WERI-Rb-1 (cell line): ENCODE data around the gene LOXHD1.

Experiments
- DNase-seq: peaks from one replicate; pipeline ENCODE4 v3.0.0-alpha.2; 2020
- H3K27ac ChIP-seq: fragments of 250-450 bp; sonication (Bioruptor Pico); 2 replicates; pipeline ENCODE4 v1.5.1; 2020; ENCODE audit warnings: mild to moderate bottlenecking, moderate library complexity
- H3K27me3 ChIP-seq: fragments of 250-450 bp; sonication (Bioruptor Pico); 2 replicates; pipeline ENCODE4 v1.5.1; 2021; ENCODE audit warnings: mild to moderate bottlenecking, low read depth, moderate library complexity; ENCODE audit not compliant: insufficient read depth, severe bottlenecking
- H3K36me3 ChIP-seq: fragments of 250-450 bp; sonication (Bioruptor Pico); 2 replicates; pipeline ENCODE4 v1.5.1; 2020; ENCODE audit warnings: mild to moderate bottlenecking, moderate library complexity
- H3K4me3 ChIP-seq: 2 replicates; pipeline ENCODE4 v1.5.1; 2011; ENCODE audit warnings: low read depth, mild to moderate bottlenecking, control low read depth, low read length
- H3K9me3 ChIP-seq: fragments of 250-450 bp; sonication (Bioruptor Pico); 2 replicates; pipeline ENCODE4 v1.5.1; 2021; ENCODE audit warnings: mild to moderate bottlenecking, moderate library complexity; ENCODE audit not compliant: severe bottlenecking
- CTCF ChIP-seq: IDR thresholded peaks from 2 replicates; pipeline ENCODE4 v1.5.1; 2011; ENCODE audit warnings: low read depth, mild to moderate bottlenecking, control low read depth, inconsistent platforms, low read length

Gene LOXHD1

GRCh38 chr18:46536215-46536874, 120.7 kb downstream of the LOXHD1 start:
- DNase-seq, result no peak
- Histone ChIP-seq H3K36me3 (no peaks in the 10 kb centered on the region), H3K27me3 (no peaks in the 10 kb centered on the region), H3K9me3 (no peaks in the 10 kb centered on the region), H3K4me3 (no peak overlapping the region), H3K27ac (no peak overlapping the region)
- TF ChIP-seq CTCF, result no peak

GRCh38 chr18:46531482-46531881, 125.5 kb downstream of the LOXHD1 start:
- Histone ChIP-seq H3K27me3 (no peaks in the 10 kb centered on the region), H3K27ac (no peak overlapping the region), H3K4me3 (no peak overlapping the region), H3K9me3 (no peaks in the 10 kb centered on the region), H3K36me3 (no peaks in the 10 kb centered on the region)
- no peak for DNase-seq
- no peak for TF ChIP-seq CTCF

GRCh38 chr18:46528037-46528436, 129.0 kb downstream of the LOXHD1 start:
- H3K27me3 ChIP-seq, result no peaks in the 10 kb centered on the region
- H3K27ac ChIP-seq, result peak overlapping the region; percentile 6; the same call in 1 of the 2 replicates
- H3K4me3 ChIP-seq, result no peak overlapping the region
- TF ChIP-seq CTCF, result no peak
- H3K9me3 ChIP-seq, result peaks cover 2% of the 10 kb centered on the region
- H3K36me3 ChIP-seq, result no peaks in the 10 kb centered on the region
- DNase-seq, result peak; percentile 63

- no peak overlapping the region for H3K27ac ChIP-seq
- peaks cover 6% of the 10 kb centered on the region for H3K9me3 ChIP-seq
- no peaks in the 10 kb centered on the region for H3K36me3 ChIP-seq
- no peak for TF ChIP-seq CTCF
- no peak overlapping the region for H3K4me3 ChIP-seq
- DNase-seq, result peak; percentile 24
- no peaks in the 10 kb centered on the region for H3K27me3 ChIP-seq
Measured at GRCh38 chr18:46519870-46520269, 137.2 kb downstream of the LOXHD1 start.

- peak; percentile 77 for DNase-seq
- no peaks in the 10 kb centered on the region for H3K36me3 ChIP-seq
- no peak overlapping the region for H3K4me3 ChIP-seq
- peaks cover 19% of the 10 kb centered on the region for H3K9me3 ChIP-seq
- H3K27ac ChIP-seq, result no peak overlapping the region
- no peaks in the 10 kb centered on the region for H3K27me3 ChIP-seq
- peak; percentile 78 for TF ChIP-seq CTCF
Measured at GRCh38 chr18:46518438-46518837, 138.6 kb downstream of the LOXHD1 start.

GRCh38 chr18:46516555-46516954, 140.5 kb downstream of the LOXHD1 start:
- no peak for TF ChIP-seq CTCF

More at GRCh38 chr18:46516555-46516954, 140.5 kb downstream of the LOXHD1 start:
- H3K27me3 ChIP-seq, result no peaks in the 10 kb centered on the region
- H3K27ac ChIP-seq, result no peak overlapping the region
- no peak for DNase-seq
- H3K9me3 ChIP-seq, result peaks cover 25% of the 10 kb centered on the region
- H3K36me3 ChIP-seq, result no peaks in the 10 kb centered on the region
- no peak overlapping the region for H3K4me3 ChIP-seq
